Measurements from ENCODE around the gene FBXO44.
A peak's percentile ranks its signal among the peaks of the same experiment; 100 is the strongest.

The FBXO44 gene

DNA sequence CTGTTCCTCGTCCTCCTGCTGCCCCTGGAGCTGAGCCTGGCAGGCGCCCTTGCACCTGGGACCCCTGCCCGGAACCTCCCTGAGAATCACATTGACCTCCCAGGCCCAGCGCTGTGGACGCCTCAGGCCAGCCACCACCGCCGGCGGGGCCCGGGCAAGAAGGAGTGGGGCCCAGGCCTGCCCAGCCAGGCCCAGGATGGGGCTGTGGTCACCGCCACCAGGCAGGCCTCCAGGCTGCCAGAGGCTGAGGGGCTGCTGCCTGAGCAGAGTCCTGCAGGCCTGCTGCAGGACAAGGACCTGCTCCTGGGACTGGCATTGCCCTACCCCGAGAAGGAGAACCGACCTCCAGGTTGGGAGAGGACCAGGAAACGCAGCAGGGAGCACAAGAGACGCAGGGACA lies 51.6 kb downstream of the FBXO44 start:
- FAIRE-seq (no peak), DNase-seq (ENCODE audit: low spot score) (no peak)

DNA sequence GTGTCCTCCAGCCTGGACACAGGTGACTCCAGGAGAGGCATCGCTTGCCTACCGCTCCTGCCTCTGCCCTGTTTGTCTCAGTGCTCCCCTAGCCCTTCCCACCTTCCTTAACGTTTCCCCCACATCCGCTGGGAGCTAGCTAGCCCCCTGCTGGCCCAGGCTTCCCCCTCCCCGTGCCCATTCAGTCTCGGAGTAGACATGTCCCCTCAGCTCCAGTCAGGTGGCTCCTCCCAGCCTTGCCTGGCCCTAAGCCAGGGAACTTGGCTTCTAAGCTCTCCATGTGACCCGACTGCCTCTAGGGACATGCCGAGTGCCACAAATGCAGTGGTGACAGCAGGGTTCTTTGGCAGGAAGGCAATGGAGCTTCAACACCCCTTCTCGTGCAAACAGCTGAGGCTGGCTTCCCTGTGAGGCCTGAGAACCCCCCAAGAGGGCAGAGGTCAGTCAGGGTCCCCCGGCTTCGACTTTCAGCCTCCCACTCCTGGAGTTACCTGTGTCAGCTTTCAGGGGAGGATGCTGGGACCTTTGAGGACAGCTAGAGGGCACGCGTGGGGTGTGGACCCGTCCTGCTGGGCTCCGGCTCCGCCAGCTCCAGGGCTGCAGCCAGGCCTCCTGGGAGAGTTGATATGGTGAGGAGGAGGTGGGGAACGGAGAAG lies 53.1 kb downstream of the FBXO44 start:
- DNase-seq (ENCODE audit: low spot score) (no peak), FAIRE-seq (no peak)

DNA sequence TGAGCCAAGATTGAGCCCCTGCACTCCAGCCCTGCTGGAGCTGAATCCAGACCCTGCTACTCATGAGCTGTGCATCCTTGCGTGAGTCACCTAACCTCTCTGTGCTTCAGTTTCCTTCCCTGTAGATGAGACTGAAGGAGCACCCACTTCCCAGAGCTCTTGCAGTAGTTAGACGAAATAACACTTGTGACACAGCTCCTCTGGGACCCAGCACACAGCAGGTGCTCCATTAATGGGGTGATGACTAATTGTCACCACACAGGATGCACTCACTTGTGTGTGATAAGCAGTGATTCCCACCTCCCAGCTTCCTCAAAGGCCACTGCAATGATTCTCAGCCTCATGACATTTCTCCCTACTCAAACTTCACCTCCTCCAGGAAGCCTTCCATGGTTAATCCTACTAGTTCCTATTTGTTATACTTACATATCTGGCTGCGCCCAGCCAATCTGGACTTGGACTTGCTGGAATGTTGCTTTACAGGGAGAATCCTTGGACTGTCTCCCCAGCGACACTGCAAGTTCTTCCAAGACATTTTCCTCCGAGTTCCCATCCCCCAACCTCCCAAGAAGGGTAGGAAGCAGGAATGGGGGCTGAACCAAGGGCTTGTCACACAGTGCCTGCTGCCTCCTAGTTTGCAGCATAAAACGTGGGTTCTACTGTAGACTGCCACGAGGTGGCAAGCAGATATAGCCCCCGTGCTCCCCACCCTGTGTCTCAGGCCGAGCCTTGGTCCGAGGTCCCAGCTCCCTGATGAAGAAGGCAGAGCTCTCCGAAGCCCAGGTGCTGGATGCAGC lies 54.1 kb downstream of the FBXO44 start:
- FAIRE-seq = no peak
- peak; percentile 33 for DNase-seq (ENCODE audit: low spot score)

DNA sequence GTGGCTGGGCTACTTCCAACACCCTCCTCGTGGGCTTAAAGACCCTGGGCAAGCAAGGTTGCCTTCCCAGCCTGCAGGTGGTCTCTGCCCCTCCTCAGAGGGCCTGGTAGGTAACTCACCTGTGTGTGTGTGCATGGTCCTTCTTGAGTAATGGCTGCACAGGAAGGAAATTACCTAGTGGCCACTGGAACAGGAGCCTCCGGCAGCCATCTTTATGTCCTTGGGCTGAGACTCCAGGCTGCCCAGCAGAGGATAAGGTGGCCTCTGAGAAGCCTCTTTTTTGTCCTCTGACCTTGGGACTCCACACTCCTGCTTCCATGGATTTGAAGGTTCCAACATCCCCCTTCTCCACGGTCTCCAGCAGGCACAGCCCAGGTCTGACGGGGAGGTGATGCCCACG lies 56.8 kb downstream of the FBXO44 start:
- DNase-seq (ENCODE audit: low spot score) (no peak), FAIRE-seq (no peak)

DNA sequence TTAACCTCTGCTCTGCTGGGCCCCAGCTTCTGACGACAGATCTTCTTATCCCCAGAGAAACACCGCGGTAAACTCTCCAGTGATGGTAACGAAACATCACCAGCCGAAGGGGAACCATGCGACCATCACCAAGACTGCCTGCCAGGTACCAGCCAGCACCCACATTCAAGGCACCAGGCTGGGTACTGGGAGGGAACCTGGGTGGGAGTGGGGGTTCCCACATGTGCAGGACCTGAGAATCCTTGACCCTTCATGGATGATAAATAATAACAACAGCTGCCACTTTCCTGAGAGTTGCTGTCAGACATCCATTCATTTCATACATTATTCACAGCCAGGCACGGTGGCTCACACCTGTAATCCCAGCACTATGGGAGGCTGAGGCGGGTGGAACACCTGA lies 57.6 kb downstream of the FBXO44 start:
- FAIRE-seq (no peak), DNase-seq (ENCODE audit: low spot score) (no peak)
